Endothelial cell of umbilical vein (primary cell): ENCODE measurements around the gene PDE11A.

ENCODE experiments used
- EZH2 ChIP-seq: IDR thresholded peaks from 2 replicates; pipeline ENCODE4 v1.6.1; 2012; ENCODE audit warnings: borderline replicate concordance, low read depth, mild to moderate bottlenecking, moderate library complexity, low read length, inconsistent platforms; ENCODE audit not compliant: severe bottlenecking
- POLR2A ChIP-seq: IDR thresholded peaks from 2 replicates; pipeline ENCODE4 v1.6.1; 2012; ENCODE audit warnings: low read depth, mild to moderate bottlenecking, control low read depth, low read length
- TF ChIP-seq, protein P1 (sequence below), 2 donors: IDR thresholded peaks; 1 replicate in 1 of 2; 2 replicates in 1 of 2; pipeline ENCODE4 v1.5.1; 2011; ENCODE audit warnings: low read length in 2 of 2, mild to moderate bottlenecking in 2 of 2, moderate library complexity in 2 of 2, control low read depth in 1 of 2, inconsistent platforms in 1 of 2, low read depth in 1 of 2; ENCODE audit not compliant: insufficient read depth in 1 of 2; ENCODE audit errors: extremely low read depth in 1 of 2

GRCh38 chr2:177972123-177972522 is 100.5 kb downstream of the PDE11A start:
- TF ChIP-seq, protein P1, sequence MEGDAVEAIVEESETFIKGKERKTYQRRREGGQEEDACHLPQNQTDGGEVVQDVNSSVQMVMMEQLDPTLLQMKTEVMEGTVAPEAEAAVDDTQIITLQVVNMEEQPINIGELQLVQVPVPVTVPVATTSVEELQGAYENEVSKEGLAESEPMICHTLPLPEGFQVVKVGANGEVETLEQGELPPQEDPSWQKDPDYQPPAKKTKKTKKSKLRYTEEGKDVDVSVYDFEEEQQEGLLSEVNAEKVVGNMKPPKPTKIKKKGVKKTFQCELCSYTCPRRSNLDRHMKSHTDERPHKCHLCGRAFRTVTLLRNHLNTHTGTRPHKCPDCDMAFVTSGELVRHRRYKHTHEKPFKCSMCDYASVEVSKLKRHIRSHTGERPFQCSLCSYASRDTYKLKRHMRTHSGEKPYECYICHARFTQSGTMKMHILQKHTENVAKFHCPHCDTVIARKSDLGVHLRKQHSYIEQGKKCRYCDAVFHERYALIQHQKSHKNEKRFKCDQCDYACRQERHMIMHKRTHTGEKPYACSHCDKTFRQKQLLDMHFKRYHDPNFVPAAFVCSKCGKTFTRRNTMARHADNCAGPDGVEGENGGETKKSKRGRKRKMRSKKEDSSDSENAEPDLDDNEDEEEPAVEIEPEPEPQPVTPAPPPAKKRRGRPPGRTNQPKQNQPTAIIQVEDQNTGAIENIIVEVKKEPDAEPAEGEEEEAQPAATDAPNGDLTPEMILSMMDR (IDR thresholded peaks at IDR 0.05; ENCODE audit: extremely low read depth in 1 of 2, insufficient read depth in 1 of 2, low read depth in 1 of 2, low read length in 2 of 2), result no peak
- no peak for TF ChIP-seq EZH2
- no peak for TF ChIP-seq POLR2A
